ENCODE data around the gene PAK4. TPM values are rescaled to one million over a fixed set of nuclear protein-coding genes. Genes with fewer than 3 reads are reported as not detected.

Gene PAK4
- total RNA-seq, 1 experiment from 2014 or later, result 55.2 TPM

GRCh38 chr19:39160889-39161672, 35.5 kb downstream of the PAK4 start:
- intact Hi-C loops (cut with micrococcal nuclease; ENCODE audit: unreplicated experiment), result no loop called here

DNA sequence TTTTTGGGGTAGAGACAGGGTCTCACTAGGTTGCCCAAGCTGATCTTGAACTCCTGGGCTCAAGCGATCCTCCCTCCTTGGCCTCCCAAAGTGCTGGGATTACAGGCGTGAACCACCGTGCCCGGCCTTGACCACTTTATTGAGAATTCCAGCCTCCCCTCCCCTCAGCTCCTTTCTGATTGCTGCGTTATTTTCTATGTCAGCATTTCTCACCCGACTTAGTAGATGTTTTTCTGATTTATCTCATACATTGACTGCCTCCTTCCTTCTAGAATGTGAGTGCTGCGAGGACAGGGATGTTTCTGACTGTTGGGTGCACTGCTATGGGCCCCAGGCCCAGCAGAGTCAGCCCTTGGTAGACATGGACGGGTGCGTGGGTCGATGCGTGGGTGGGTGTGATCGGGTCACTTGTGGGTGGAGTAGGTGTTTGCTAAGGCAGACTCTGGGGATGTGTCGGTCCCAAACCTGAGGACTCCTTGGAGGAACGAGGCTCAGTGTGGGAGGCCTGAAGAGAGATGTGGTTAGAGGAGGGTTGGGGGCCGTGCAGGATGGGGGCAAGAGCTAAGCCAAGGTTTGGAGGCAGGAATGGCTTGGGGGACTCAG, 37.0 kb downstream of the PAK4 start:
- TF ChIP-seq EZH2 (IDR thresholded peaks at IDR 0.05; ENCODE audit: borderline replicate concordance, low read depth, low read length, poor library complexity, severe bottlenecking), result no peak
- TF ChIP-seq, protein P1, sequence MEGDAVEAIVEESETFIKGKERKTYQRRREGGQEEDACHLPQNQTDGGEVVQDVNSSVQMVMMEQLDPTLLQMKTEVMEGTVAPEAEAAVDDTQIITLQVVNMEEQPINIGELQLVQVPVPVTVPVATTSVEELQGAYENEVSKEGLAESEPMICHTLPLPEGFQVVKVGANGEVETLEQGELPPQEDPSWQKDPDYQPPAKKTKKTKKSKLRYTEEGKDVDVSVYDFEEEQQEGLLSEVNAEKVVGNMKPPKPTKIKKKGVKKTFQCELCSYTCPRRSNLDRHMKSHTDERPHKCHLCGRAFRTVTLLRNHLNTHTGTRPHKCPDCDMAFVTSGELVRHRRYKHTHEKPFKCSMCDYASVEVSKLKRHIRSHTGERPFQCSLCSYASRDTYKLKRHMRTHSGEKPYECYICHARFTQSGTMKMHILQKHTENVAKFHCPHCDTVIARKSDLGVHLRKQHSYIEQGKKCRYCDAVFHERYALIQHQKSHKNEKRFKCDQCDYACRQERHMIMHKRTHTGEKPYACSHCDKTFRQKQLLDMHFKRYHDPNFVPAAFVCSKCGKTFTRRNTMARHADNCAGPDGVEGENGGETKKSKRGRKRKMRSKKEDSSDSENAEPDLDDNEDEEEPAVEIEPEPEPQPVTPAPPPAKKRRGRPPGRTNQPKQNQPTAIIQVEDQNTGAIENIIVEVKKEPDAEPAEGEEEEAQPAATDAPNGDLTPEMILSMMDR (conservative IDR thresholded peaks at IDR 0.05; ENCODE audit: low read depth, low read length), result no peak
- Histone ChIP-seq H3K36me3 (ENCODE audit: insufficient read depth, low read length, poor library complexity, severe bottlenecking) (no peaks in the 10 kb centered on the region), H3K27ac (ENCODE audit: low read depth, low read length, poor library complexity, severe bottlenecking) (no peak overlapping the region), H3K9me3 (ENCODE audit: low read depth, low read length, poor library complexity, severe bottlenecking) (no peaks in the 10 kb centered on the region), H3K4me3 (ENCODE audit: low read depth, low read length, poor library complexity, severe bottlenecking) (no peak overlapping the region), H3K4me1 (ENCODE audit: insufficient read depth, low read length, poor library complexity, severe bottlenecking) (no peaks in the 10 kb centered on the region), H3K27me3 (replicated peaks; ENCODE audit: insufficient read depth, low read depth, low read length, poor library complexity) (no peaks in the 10 kb centered on the region)
- BruUV-seq (replicated peaks), result no TSS peak
- CTCF ChIA-PET, result interaction anchor here (0.5 kb wide), 1 partner anchor 40 kb away, joined by 3 read pairs; no protein-coding TSS in a partner anchor
- intact Hi-C loops (cut with micrococcal nuclease; ENCODE audit: unreplicated experiment), result no loop called here
- POLR2A ChIA-PET (ENCODE audit: low non-redundant PET), result no interaction called here
- no peak for DNase-seq (ENCODE audit: low spot score)

More at GRCh38 chr19:39160889-39161672, 35.5 kb downstream of the PAK4 start:
- Histone ChIP-seq H3K4me1 (ENCODE audit: insufficient read depth, low read length, poor library complexity, severe bottlenecking) (no peaks in the 10 kb centered on the region), H3K9me3 (ENCODE audit: low read depth, low read length, poor library complexity, severe bottlenecking) (no peaks in the 10 kb centered on the region), H3K4me3 (ENCODE audit: low read depth, low read length, poor library complexity, severe bottlenecking) (no peak overlapping the region), H3K36me3 (ENCODE audit: insufficient read depth, low read length, poor library complexity, severe bottlenecking) (no peaks in the 10 kb centered on the region), H3K27ac (ENCODE audit: low read depth, low read length, poor library complexity, severe bottlenecking) (no peak overlapping the region), H3K27me3 (replicated peaks; ENCODE audit: insufficient read depth, low read depth, low read length, poor library complexity) (no peaks in the 10 kb centered on the region)
- no peak for DNase-seq (ENCODE audit: low spot score)
- ChIA-PET POLR2A (ENCODE audit: low non-redundant PET) (no interaction called here), CTCF (no interaction called here)
- TF ChIP-seq, protein P1 (conservative IDR thresholded peaks at IDR 0.05; ENCODE audit: low read depth, low read length), result no peak
- TF ChIP-seq EZH2 (IDR thresholded peaks at IDR 0.05; ENCODE audit: borderline replicate concordance, low read depth, low read length, poor library complexity, severe bottlenecking), result no peak
- no TSS peak for BruUV-seq (replicated peaks)

DNA sequence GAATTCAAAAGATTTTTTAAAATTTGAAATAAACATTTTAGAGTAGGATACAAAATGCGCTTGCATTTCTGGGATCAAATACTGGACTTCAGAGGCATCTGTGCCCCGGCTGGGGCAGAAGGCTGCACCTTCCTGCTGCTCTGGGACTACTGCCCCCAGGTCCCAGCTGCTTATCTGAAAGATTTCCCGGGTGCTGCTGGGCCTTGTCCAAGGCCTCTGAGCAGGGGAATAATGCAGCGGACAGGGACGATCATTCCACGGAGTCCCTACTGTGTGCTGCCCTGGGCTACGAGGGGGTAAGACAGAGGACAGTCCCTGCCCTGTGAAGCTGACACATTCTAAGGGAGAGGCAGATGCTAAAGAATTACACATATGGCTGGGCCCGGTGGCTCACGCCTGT, 38.0 kb downstream of the PAK4 start:
- Histone ChIP-seq H3K27ac (ENCODE audit: low read depth, low read length, poor library complexity, severe bottlenecking) (no peak overlapping the region), H3K4me1 (ENCODE audit: insufficient read depth, low read length, poor library complexity, severe bottlenecking) (no peaks in the 10 kb centered on the region), H3K27me3 (replicated peaks; ENCODE audit: insufficient read depth, low read depth, low read length, poor library complexity) (no peaks in the 10 kb centered on the region), H3K4me3 (ENCODE audit: low read depth, low read length, poor library complexity, severe bottlenecking) (no peak overlapping the region), H3K9me3 (ENCODE audit: low read depth, low read length, poor library complexity, severe bottlenecking) (no peaks in the 10 kb centered on the region), H3K36me3 (ENCODE audit: insufficient read depth, low read length, poor library complexity, severe bottlenecking) (no peaks in the 10 kb centered on the region)
- POLR2A ChIA-PET (ENCODE audit: low non-redundant PET), result no interaction called here
- BruUV-seq (replicated peaks), result no TSS peak
- intact Hi-C loops (cut with micrococcal nuclease; ENCODE audit: unreplicated experiment), result no loop called here
- TF ChIP-seq EZH2 (IDR thresholded peaks at IDR 0.05; ENCODE audit: borderline replicate concordance, low read depth, low read length, poor library complexity, severe bottlenecking), result no peak
- TF ChIP-seq, protein P1 (conservative IDR thresholded peaks at IDR 0.05; ENCODE audit: low read depth, low read length), result no peak
- CTCF ChIA-PET, result no interaction called here
- no peak for DNase-seq (ENCODE audit: low spot score)

Measured in A673 (cell line).